ENCODE data around the gene TSHZ2. TPM values are rescaled to one million over a fixed set of nuclear protein-coding genes. Genes with fewer than 3 reads are reported as not detected.

TSHZ2 gene
- total and polyA plus RNA-seq, 2 of the 4 experiments (the other 2 are of a cell fraction), result under 0.01 to 0.02 TPM

- CTCF ChIA-PET, result no interaction called here
- in situ Hi-C loops (cut with MboI; ENCODE audit: low sequenced_read_pairs), result no loop called here
- Histone ChIP-seq H2BK120ac (ENCODE audit: low read depth, low read length) (no peak overlapping the region), H3K36me3 (ENCODE audit: control insufficient read depth, insufficient read depth, low read length) (no peaks in the 10 kb centered on the region), H3K23ac (ENCODE audit: low read depth, low read length) (no peak overlapping the region), H3K9me1 (ENCODE audit: insufficient read depth, low read length) (no peaks in the 10 kb centered on the region), H2AFZ (replicated peaks; ENCODE audit: low read length, poor library complexity) (no peak overlapping the region), H2BK5ac (ENCODE audit: low read depth, low read length, poor library complexity, severe bottlenecking) (no peak overlapping the region), H3K4me2 (ENCODE audit: low read depth, low read length) (no peak overlapping the region), H4K5ac (ENCODE audit: low read depth, low read length) (no peak overlapping the region), H3K27ac (ENCODE audit: insufficient read depth, low read length) (no peak overlapping the region), H3K9me3 (ENCODE audit: control insufficient read depth, insufficient read depth, low read length) (no peaks in the 10 kb centered on the region), H3K56ac (ENCODE audit: extremely low read depth, insufficient read depth, low read length) (no peak overlapping the region), H4K20me1 (ENCODE audit: insufficient read depth, low read length) (no peaks in the 10 kb centered on the region), H2AK9ac (replicated peaks; ENCODE audit: low read depth, low read length, poor library complexity) (no peak overlapping the region), H2BK15ac (ENCODE audit: low read depth, low read length) (no peak overlapping the region), H4K91ac (ENCODE audit: insufficient read depth, low read depth, low read length) (no peak overlapping the region), H3K18ac (ENCODE audit: low read depth, low read length) (no peak overlapping the region), H2BK20ac (ENCODE audit: low read depth, low read length) (no peak overlapping the region), H2AK5ac (ENCODE audit: low read depth, low read length) (no peak overlapping the region), H3K27me3 (ENCODE audit: control insufficient read depth, insufficient read depth, low read length) (no peaks in the 10 kb centered on the region), H3K14ac (replicated peaks; ENCODE audit: low read depth, low read length) (no peak overlapping the region), H3K9ac (ENCODE audit: low read depth, low read length) (no peak overlapping the region), H3K4me1 (ENCODE audit: control insufficient read depth, insufficient read depth, low read length) (no peaks in the 10 kb centered on the region), H4K8ac (ENCODE audit: low read depth in 2 of 2, low read length in 2 of 2) (no peak overlapping the region), H3K4ac (ENCODE audit: low read depth, low read length) (no peak overlapping the region), H3K4me3 (ENCODE audit: insufficient read depth, low read depth, low read length) (no peak overlapping the region), H3K79me1 (ENCODE audit: low read depth in 1 of 2, low read length in 2 of 2) (no peaks in the 10 kb centered on the region)
- no peak for TF ChIP-seq NFE2L2 (IDR thresholded peaks at IDR 0.05; ENCODE audit: low read depth, low read length)
- POLR2A ChIA-PET (ENCODE audit: unreplicated experiment), result interaction anchor here (0.6 kb wide), 1 partner anchor 33 kb away, joined by 6 read pairs; no protein-coding TSS in a partner anchor
- DNase-seq (no peak), ATAC-seq (ENCODE audit: low read depth) (no peak)
- BruUV-seq (replicated peaks), result no TSS peak
- WGBS, 2 experiments (ENCODE audit: extremely low coverage in 2 of 2, insufficient read length in 1 of 2), result 80% methylated on average over 2 of the region's 12 CpGs; no CpG with 5 or more reads in 1 of the 2 experiments
- intact Hi-C loops (cut with micrococcal nuclease), result no loop called here
- dilution Hi-C loops (cut with HindIII; ENCODE audit: low sequenced_read_pairs, unreplicated experiment), result no loop called here
Measured at GRCh38 chr20:53175135-53175780, 203.1 kb downstream of the TSHZ2 start.

All from IMR-90 (cell line).